ENCODE data around the gene ERAS.

The ERAS gene, protein sequence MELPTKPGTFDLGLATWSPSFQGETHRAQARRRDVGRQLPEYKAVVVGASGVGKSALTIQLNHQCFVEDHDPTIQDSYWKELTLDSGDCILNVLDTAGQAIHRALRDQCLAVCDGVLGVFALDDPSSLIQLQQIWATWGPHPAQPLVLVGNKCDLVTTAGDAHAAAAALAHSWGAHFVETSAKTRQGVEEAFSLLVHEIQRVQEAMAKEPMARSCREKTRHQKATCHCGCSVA

DNA sequence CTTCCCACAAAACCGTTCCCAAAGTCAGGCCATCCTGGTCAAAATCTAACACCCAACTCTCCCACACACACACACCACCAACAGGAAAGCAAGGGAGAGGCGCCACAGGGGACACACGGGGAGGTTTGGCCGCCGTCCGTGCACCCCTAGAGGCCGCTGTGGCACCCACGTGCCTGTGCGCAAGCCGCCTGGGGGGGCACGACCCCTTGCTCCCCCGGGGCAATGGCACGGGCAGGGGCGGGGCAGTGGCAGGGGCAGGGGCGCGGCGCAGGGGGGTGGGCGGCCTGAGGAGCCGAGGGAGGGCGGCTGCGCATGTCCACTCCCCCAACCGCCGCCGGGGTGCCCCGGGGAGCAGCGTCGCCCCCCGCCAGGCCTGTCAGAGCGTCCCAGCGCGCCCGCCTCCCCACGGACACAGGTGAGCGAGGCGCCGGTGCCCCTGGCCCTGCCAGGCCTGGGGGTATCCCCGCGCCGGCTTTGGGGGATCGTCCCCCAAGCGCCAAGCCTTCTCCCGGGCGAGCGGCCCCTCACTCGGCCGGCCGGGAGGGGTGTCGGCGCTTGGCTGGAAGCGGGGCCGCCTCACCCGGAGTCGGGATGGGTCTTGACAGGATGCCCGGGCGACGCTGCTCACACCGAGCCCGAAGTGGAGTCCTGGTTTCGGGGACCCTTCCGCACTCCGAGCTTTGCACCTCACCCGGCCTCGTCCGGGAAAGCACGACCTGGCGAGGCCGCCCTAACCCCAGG lies at the start of gene ERAS:
Gene ERAS (plus strand): TSS at position 379 of the 741 bp plus-strand sequence. CDS start 2,611 bp downstream, outside the sequence.
- in situ Hi-C loops (cut with MboI; ENCODE audit: low sequenced_read_pairs): no loop called here

DNA sequence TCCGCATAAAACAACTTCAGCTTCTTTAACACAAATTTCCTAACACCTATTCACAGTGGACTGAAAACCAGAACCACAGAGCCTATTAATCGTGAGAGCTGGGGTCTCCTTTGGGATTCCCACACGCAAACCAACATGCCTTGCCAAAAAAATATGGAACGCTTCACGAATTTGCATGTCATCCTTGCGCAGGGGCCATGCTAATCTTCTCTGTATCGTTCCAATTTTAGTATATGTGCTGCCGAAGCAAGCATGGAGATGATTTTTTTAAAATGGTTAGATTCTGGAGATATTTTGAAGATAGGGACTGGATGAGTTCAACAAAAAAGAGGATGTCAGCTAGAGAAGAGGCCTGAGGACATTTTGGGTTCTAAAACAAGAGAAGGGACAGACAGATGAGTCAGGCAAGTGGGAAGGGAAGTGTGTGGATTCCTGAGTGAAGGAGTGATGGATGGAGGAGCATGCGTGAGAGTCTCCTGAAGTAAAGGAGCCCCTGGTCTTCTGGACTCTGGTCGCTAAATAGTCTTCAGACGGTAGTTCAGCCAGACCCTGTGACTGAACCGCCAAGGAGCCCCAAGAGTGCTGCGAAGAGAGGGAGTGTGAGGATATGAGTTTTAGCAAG lies 49.4 kb upstream of the ERAS start:
- in situ Hi-C loops (cut with MboI; ENCODE audit: low sequenced_read_pairs): no loop called here

DNA sequence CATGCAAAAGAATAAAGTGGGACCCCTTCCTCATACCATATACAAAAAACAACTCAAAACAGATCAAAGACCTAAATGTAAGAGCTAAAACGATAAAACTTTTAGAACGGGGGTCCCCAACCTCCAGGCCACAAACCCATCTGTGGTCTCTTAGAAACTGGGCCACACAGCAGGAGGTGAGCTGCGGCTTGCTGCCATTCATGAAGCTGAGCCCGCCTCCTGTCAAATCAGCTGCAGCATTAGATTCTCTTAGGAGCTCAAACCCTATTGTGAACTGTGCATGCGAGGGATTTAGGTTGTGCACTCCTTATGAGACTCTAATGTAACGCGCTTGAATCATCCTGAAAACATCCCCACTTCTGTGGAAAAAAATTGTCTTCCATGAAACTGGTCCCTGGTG lies 46.9 kb upstream of the ERAS start:
- in situ Hi-C loops (cut with MboI; ENCODE audit: low sequenced_read_pairs): no loop called here

DNA sequence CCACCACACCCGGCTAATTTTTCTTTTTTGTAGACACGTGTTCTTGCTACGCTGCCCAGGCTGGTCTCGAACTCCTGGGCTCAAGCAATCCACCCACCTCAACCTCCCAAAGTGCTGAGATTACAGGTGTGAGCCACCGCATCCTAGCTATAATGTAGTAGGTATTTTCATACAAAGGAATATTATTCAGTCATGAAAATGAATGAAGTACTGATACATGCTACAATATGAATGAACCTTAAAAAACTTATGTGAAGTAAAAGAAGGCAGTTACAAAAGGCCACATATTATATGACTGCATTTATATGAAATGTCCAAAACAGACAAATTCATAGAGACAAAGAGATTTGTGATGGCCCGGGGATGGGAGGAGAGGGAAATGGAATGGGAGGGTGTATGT lies 44.6 kb upstream of the ERAS start:
- in situ Hi-C loops (cut with MboI; ENCODE audit: low sequenced_read_pairs): no loop called here

DNA sequence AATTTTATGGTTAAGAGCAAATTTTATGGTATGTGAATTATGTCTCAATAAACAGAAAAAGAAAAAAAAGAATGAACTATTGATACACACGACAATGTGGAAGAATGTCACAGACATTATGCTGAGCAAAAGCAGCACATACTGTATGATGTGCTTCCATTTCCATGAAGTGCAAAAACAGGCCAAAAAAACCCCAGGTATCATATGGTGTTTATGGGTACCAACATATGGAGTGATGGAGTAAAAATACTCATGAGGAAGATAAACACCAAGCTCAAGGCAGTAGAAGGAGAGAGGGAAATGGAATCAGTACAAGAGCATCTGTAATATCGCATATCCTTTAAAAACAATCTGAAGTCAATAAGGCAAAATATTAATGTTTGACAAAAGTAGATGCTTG lies 44.1 kb upstream of the ERAS start:
- in situ Hi-C loops (cut with MboI; ENCODE audit: low sequenced_read_pairs): no loop called here

DNA sequence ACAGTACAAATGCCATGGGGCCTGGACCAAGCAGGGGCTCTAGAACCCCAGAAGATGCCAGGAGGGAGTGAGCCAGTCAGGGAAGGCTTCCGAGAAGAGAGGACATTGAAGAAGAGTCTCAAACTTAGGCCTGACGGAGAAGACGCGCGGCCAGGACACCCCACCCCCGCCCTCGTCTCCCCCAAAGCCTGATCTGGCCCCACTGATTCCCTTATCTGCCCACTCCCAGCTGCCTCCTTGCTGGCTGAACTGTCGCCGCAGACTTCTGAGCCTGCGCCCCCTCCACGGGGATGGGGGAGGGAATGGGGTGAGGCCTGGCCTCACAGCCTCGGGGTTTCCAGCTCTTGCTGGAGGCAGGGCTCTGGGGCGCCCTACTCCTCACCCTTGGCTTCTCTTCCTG lies 43.5 kb upstream of the ERAS start:
- in situ Hi-C loops (cut with MboI; ENCODE audit: low sequenced_read_pairs): no loop called here

DNA sequence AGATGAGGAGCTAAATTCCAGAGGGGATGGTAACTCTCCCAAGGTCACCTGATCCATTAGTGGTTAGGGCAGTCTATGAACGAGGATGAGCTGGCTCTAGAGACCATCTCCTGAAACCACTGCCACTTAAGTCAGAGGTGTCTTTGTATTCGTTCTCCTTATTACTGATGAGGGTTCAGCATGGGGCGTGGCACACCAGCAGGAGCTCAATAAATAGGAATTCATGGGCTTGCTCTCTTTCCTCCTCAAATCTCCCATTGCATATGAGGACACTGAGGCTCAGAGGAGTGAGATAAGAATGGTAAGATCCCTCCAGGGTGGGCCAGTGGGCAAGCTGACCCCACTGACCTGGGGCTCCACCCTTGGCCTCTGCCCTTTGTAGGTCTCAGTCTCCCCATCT lies 41.6 kb upstream of the ERAS start:
- in situ Hi-C loops (cut with MboI; ENCODE audit: low sequenced_read_pairs): no loop called here

DNA sequence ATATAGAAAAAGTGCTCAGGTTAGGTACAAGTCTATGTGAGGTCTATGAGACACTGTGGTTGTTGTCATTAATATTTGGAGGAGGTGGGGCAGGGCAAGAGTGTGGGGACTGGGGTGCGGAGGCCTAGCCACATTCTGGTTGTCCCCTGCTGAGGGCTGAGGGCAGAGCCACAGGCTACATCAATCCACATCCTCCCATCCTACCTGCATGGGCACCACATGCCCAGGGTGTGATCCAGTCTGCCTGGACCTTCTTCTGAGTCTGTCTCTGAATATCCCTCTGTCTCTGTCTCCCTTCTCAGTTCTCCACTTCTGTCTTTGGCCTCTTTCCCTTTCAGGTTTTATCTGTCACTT lies 41.1 kb upstream of the ERAS start:
- in situ Hi-C loops (cut with MboI; ENCODE audit: low sequenced_read_pairs): no loop called here

DNA sequence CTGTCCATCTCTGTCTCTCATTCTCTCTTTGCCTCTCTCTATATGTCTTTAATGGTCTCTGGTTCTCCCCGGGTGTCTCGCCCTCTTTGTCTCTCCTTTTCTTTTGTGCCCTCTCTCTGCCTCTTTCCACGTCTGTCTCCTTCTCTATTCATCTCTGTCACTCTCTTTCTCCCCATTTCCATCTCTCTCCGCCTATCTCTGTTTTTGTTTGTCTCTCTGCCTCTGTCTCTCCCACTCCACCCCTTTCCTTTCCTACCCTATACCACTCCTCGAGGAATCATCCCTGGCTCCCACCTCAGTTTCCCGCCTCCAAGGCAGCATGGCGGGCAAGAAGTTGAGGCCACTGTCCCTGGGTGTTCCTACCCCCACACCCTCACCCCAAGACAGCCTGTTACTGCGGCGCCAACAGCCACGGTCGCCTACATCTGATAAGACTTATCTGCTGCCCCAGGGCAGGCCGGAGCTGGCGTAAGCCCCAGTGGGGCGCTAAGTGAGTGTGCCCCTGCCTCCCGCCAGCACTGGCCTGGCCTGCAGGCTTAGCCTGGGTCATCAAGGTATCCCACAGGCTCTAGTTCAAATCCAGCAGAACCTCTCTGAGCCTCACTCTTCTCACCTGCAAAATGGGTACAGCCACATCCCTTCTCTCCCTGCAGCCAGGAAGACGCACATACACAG lies 40.6 kb upstream of the ERAS start:
- in situ Hi-C loops (cut with MboI; ENCODE audit: low sequenced_read_pairs): no loop called here

DNA sequence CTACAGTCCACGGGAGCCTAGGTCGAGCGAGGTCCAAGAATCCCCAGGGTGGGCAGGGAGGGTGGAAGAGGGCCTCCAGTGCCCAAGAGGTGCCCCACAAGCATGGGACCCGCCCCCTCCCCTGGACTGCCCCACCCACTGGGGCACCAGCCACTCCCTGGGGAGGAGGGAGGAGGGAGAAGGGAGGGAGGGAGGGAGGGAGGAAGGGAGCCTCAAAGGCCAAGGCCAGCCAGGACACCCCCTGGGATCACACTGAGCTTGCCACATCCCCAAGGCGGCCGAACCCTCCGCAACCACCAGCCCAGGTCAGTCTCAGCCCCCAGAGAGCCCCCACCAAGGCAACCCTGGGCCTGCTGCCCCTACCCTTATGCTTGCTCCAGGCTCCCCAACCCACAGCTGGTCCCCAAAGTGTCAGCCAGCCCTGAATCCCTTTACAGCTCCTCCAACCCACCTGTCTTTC lies 39.9 kb upstream of the ERAS start, which contains the start of gene GATA1:
Gene GATA1 (plus strand): TSS at position 250 of the 460 bp plus-strand sequence. CDS start 4,520 bp downstream, outside the sequence.
- in situ Hi-C loops (cut with MboI; ENCODE audit: low sequenced_read_pairs): no loop called here

DNA sequence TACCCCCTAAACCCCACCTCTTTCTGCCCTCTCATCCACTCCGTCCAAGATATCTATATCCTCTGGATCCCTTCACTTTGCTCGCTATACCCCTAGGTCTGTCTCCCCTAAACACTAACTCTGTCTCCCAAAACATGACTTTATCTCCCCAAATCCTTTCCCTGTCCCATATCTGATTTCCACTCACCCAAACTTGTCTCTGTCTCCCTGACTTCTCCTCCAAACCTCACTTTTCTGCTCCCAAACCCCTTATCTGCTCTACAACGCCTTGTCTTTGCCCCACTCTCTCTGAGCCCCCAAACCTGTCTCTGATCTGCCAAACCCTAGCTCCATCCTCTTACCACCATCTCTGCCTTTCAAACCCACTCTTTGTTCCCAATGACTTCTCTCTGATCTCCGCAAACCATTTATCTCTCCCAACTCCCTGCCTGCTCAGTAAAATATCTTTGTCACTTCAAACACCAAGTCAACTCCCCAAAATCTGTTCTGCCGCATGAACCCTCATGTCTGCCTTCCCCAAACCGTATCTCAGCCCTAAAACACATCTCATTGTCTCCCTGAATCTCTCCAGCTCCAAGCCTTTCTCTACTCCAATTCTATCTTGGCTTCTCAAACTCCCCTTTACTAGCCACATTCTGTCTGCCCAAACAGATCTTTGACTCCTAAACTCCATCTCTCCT lies 39.3 kb upstream of the ERAS start:
- in situ Hi-C loops (cut with MboI; ENCODE audit: low sequenced_read_pairs): no loop called here

DNA sequence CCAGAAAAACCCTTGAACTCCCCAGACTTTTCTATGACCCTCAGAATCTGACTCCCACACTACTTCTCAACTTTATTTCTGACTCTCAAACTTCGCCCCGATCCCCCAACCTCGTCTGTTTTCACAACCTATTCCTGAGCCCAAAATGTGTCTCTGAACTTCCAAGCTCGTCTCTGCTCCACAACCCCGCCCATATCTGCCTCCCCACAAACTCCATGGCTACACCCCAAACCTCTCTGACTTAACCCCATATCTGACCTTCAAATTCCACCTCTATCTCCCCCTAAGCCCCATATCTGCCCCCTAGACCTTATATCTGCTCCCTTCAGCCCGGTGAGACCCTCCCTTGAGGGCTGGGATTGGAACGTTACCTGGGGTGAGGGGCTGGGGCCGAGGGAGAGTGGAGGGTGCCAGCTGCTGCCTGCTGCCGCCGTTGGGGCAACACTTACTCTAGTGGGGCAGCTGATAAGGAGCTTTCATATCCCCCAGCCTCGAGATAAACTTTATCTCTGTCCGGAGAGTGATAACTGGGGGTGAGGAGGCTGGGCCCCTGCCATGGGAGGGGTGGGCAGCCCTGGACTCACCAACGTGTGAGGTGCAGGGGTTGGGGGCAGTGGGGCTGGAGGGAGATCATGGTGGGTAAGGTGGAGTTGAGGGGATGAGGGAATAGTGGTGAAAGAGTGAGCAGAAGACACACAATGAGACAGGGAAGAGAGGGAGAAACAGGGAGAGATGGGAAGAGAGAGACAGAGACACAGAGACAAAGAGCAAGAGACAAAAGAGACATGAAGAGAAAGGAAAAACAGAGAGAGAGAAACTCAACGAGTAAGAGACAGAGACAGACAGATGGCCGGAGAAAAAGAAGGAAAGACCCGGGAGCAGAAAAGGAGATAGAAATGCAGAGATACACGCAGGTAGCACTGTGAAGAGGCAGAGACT lies 38.5 kb upstream of the ERAS start:
- in situ Hi-C loops (cut with MboI; ENCODE audit: low sequenced_read_pairs): no loop called here

DNA sequence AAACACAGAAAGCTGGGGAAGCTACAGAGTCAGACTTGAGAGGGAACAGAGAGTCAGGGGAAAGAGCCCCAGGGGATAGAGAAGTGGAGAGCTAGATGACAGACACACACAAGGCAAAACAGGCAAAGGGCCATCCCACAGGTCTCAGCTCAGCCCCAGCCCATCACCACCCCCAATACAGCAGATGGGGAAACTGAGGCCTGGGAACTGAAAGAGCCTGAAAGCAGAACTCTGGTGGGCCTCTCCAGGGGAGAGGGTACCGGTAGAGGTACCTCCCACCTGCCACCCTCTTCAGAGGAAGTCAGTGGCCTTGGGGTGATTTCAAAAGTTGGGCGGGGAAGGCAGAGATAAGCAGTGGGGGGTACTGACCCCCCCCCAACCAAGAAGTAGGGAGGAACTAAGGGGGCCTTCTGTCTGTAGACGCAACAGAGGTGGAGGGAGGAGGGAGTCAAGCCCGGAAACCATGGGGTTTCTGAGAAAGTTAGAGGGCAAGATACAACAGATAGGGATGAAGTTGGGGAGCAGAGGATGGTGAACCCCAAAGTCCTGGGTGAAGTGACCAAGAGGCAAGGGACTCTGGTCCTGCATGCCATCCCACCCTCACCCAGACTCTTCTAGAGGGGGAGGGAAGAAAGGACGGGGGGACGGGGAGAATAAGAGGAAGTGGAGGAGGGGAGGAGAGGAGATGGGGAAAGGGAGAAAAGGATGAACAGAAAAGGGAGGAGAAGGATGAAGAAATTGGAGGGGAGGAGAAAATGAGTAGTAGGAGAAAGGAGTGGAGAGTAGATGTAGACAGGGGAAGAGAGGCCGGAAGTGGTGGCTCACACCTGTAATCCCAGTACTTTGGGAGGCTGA lies 36.7 kb upstream of the ERAS start:
- in situ Hi-C loops (cut with MboI; ENCODE audit: low sequenced_read_pairs): no loop called here

DNA sequence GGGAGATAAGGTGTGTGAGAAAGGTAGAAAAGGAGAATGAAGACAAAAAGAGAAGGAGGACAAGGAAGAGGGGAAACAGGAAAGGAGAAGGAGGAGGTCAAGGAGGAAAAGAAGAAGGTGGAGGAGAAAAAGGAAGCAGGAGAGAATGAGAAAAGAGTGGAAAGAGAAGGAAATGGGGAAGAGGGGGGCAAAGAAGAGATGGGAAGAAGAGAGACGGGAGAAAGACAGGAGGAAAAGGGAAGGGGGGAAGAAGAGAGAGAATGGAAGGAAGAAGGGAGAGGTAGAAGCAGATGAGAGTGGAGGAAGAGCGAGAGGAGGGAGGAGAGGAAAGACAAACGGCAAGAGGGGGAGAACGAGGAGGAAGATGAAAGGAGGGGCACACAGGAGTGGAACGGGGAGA lies 35.8 kb upstream of the ERAS start:
- in situ Hi-C loops (cut with MboI; ENCODE audit: low sequenced_read_pairs): no loop called here

DNA sequence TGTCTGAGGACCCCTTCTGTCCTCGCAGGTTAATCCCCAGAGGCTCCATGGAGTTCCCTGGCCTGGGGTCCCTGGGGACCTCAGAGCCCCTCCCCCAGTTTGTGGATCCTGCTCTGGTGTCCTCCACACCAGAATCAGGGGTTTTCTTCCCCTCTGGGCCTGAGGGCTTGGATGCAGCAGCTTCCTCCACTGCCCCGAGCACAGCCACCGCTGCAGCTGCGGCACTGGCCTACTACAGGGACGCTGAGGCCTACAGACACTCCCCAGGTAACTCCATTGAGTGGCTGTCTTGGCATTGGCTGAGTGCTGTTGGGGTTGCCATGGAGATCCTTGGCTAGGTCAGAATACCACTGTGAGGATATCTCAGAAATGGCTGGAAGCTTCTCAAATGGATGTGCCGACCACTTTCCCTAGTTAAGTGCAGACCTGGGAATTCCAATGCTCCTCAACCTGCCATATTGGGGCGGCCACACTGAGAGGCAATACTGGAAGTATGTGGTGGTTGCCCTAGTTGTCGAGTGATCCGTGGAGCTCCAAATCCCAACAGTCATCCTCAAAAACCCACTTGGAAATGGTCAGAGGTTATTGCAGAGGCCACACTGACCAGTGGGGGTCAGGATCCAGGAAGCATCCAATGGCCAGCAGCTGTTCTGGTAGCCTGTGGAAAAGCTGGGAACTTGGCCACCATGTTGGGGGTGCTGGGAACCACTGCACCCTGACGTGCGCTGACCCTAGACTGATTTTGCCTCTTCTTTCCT lies 35.1 kb upstream of the ERAS start:
- in situ Hi-C loops (cut with MboI; ENCODE audit: low sequenced_read_pairs): no loop called here

DNA sequence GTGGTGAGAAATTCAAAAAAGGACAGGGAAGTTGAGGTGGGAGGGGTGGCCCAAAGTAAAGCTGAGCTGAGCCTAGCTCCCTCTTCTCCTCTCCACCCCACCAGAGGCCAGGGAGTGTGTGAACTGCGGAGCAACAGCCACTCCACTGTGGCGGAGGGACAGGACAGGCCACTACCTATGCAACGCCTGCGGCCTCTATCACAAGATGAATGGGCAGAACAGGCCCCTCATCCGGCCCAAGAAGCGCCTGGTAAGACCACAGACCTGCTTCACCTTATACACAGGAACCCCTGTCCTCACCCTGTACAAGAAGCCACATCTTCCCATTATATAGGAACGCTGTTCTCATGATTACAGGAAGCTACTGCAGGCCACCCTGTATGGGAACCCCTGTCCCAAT lies 34.1 kb upstream of the ERAS start:
- in situ Hi-C loops (cut with MboI; ENCODE audit: low sequenced_read_pairs): no loop called here

DNA sequence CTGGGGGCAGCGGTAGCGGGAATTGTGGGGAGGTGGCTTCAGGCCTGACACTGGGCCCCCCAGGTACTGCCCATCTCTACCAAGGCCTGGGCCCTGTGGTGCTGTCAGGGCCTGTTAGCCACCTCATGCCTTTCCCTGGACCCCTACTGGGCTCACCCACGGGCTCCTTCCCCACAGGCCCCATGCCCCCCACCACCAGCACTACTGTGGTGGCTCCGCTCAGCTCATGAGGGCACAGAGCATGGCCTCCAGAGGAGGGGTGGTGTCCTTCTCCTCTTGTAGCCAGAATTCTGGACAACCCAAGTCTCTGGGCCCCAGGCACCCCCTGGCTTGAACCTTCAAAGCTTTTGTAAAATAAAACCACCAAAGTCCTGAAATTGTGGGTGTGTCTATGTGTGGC lies 32.4 kb upstream of the ERAS start:
- in situ Hi-C loops (cut with MboI; ENCODE audit: low sequenced_read_pairs): no loop called here

DNA sequence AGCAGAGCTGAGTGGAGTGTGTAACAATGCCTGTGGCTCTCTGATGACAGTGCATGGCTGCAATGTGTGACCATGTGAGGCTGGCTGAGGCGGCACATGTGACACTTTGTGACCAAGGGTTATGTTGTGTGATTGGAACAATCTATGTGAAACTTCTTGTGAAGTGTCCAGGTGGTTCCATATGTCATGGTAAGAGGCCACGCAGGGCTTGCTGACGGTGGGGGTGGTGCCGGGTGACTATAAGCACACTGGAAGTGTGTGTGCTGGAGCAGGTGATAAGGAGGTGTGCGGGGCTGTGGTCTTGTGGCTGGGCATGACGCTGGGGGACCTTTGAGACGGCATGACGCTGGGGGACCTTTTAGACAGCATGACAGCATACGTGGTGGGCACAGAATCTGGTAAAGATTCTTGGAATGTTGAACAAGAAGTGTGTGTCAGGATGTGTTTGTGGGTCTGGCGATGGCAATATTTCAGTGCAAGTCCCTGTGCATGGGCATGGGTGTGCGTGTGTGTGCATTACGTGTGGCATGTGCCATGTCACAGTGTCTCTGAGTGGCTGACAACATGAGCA lies 31.9 kb upstream of the ERAS start:
- in situ Hi-C loops (cut with MboI; ENCODE audit: low sequenced_read_pairs): no loop called here
